ENCODE data around the gene C1QB. TPM values are rescaled to one million over a fixed set of nuclear protein-coding genes. Genes with fewer than 3 reads are reported as not detected.

The C1QB gene
- total RNA-seq, 4 donors from 2014 or later: 7.1 to 240 (median 110) TPM

GRCh38 chr1:22611530-22611947, 41.5 kb upstream of the C1QB start:
- H3K4me1 ChIP-seq: no peaks in the 10 kb centered on the region
- H3K9me3 ChIP-seq: no peaks in the 10 kb centered on the region
- TF ChIP-seq POLR2A (IDR thresholded peaks at IDR 0.05) (no peak), CTCF (IDR thresholded peaks at IDR 0.05) (no peak)
- WGBS, 2 donors: 35 to 80% methylated on average over 1 to 4 of the region's 7 CpGs
- H3K27me3 ChIP-seq: peaks cover 0 to 98% (median 0%) of the 10 kb centered on the region in 4 donors
- intact Hi-C loops (cut with DNase I): no loop called here
- no peak overlapping the region for H3K4me3 ChIP-seq
- H3K36me3 ChIP-seq: no peaks in the 10 kb centered on the region
- no peak for DNase-seq
- no peak overlapping the region for H3K27ac ChIP-seq

GRCh38 chr1:22612671-22613571, 40.1 kb upstream of the C1QB start:
- intact Hi-C loops (cut with DNase I): no loop called here
- peaks cover 0 to 99% (median 0%) of the 10 kb centered on the region in 4 donors for H3K27me3 ChIP-seq
- no peak overlapping the region for H3K4me3 ChIP-seq
- 39 to 50% methylated on average over 7 to 11 of the region's 12 CpGs for WGBS, 2 donors
- H3K27ac ChIP-seq: no peak overlapping the region
- DNase-seq: no peak
- H3K36me3 ChIP-seq: no peaks in the 10 kb centered on the region
- no peaks in the 10 kb centered on the region for H3K4me1 ChIP-seq
- TF ChIP-seq POLR2A (IDR thresholded peaks at IDR 0.05): no peak
- no peak for TF ChIP-seq CTCF (IDR thresholded peaks at IDR 0.05)
- no peaks in the 10 kb centered on the region for H3K9me3 ChIP-seq

DNA sequence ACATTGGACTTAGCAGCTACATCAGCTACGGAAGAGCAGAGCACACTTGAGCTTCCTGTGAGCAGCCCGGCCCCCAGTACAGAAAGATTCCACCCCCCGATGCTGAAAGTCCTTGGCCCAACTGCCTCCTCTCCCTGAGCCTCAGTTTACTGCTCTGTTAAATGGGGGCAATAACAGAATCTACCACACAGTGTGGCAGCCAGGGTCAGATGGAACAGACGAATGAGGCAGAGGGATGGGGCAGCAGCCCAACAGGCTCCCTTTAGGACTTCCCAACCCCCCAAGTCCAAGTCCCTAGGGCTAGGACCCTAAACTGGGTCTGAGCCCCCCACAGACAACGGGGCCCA, 39.5 kb upstream of the C1QB start:
- intact Hi-C loops (cut with DNase I): no loop called here
- H3K27me3 ChIP-seq: peaks cover 0 to 99% (median 0%) of the 10 kb centered on the region in 4 donors

DNA sequence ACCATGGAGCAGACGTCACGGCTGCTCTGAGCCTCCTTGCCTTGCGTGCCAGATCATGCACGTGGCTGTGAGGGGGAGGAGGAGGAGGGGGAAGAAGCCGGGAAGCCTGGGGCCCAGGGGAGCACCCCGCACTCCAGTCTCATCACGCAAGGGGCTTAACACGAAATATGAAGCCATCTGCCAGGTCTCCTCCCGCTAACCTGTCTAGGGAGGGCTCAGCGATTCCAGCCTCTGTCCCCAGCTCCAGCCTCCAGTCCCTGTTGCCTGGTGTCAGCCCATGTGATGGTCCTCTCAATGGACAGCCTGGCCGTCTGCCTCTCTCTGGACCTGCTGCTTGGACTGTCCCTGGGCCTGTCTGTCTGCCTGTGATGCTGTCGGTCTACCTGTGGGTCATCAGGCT, 39.1 kb upstream of the C1QB start:
- Histone ChIP-seq H3K4me1 (no peaks in the 10 kb centered on the region), H3K9me3 (no peaks in the 10 kb centered on the region), H3K4me3 (no peak overlapping the region), H3K27ac (no peak overlapping the region), H3K27me3 (peaks cover 0 to 99% (median 0%) of the 10 kb centered on the region in 4 donors), H3K36me3 (no peaks in the 10 kb centered on the region)
- 68 to 93% methylated on average over 2 to 3 of the region's 12 CpGs for WGBS, 2 donors
- DNase-seq: no peak
- TF ChIP-seq POLR2A (IDR thresholded peaks at IDR 0.05) (no peak), CTCF (IDR thresholded peaks at IDR 0.05) (no peak)
- intact Hi-C loops (cut with DNase I): no loop called here

More for the DNA sequence above, 39.5 kb upstream of the C1QB start:
- H3K4me3 ChIP-seq: no peak overlapping the region
- H3K36me3 ChIP-seq: no peaks in the 10 kb centered on the region
- H3K4me1 ChIP-seq: no peaks in the 10 kb centered on the region
- H3K27ac ChIP-seq: no peak overlapping the region
- DNase-seq: no peak
- no peaks in the 10 kb centered on the region for H3K9me3 ChIP-seq
- TF ChIP-seq CTCF (IDR thresholded peaks at IDR 0.05) (no peak), POLR2A (IDR thresholded peaks at IDR 0.05) (no peak)
- 100% methylated on average over 1 of the region's 5 CpGs; no CpG with 5 or more reads in 1 of the 2 donors for WGBS, 2 donors

GRCh38 chr1:22615886-22616285, 37.1 kb upstream of the C1QB start:
- Histone ChIP-seq H3K9me3 (no peaks in the 10 kb centered on the region), H3K27me3 (peaks cover 0 to 99% (median 2%) of the 10 kb centered on the region in 4 donors), H3K4me1 (no peaks in the 10 kb centered on the region), H3K27ac (no peak overlapping the region), H3K36me3 (no peaks in the 10 kb centered on the region), H3K4me3 (no peak overlapping the region)
- DNase-seq: no peak
- WGBS, 2 donors: 58 to 63% methylated on average over 2 of the region's 2 CpGs
- intact Hi-C loops (cut with DNase I): no loop called here
- TF ChIP-seq CTCF (IDR thresholded peaks at IDR 0.05): no peak
- TF ChIP-seq POLR2A (IDR thresholded peaks at IDR 0.05): no peak

All from esophagus squamous epithelium (tissue), 5 donors.